Adrenal gland (tissue), 12 donors: ENCODE results near the gene MAEA. TPM values are rescaled to one million over a fixed set of nuclear protein-coding genes. Genes with fewer than 3 reads are reported as not detected.

Source experiments
- DNase-seq, 7 donors: peaks; one replicate each; pipeline ENCODE4 v3.0.0-alpha.2; 2019 to 2020
- H3K27ac ChIP-seq, 5 donors: fragments of 200-600 bp; sonication (generic) in 4 of 5; 1 replicate in 3 of 5; 2 replicates in 2 of 5; pipeline versions ENCODE4 v1.5.1 to v1.8.0; 2016 to 2020; ENCODE audit warnings: mild to moderate bottlenecking in 1 of 5
- H3K27me3 ChIP-seq: fragments of 200-600 bp; 2 replicates; pipeline ENCODE4 v1.8.0; 2021
- H3K36me3 ChIP-seq, 2 donors: fragments of 200-600 bp; replicated peaks in 1 of 2; 1 replicate in 1 of 2; 2 replicates in 1 of 2; pipeline versions ENCODE4 v1.5.1 to v1.8.0; 2018 to 2022
- H3K4me1 ChIP-seq, 2 donors: fragments of 200-600 bp; replicated peaks in 1 of 2; 1 replicate in 1 of 2; 2 replicates in 1 of 2; pipeline versions ENCODE4 v1.5.1 to v1.8.0; 2018 to 2021
- H3K4me3 ChIP-seq, 4 donors: fragments of 200-600 bp; sonication (generic) in 3 of 4; one replicate each; pipeline ENCODE4 v1.5.1; 2016 to 2018
- H3K9me3 ChIP-seq, 3 donors: fragments of 200-600 bp; sonication (generic) in 1 of 3; replicated peaks in 1 of 3; 1 replicate in 2 of 3; 2 replicates in 1 of 3; pipeline versions ENCODE4 v1.5.1 to v1.8.0; 2016 to 2021
- POLR2A ChIP-seq, 2 donors: fragments of 450-650 bp; IDR thresholded peaks; one replicate each; pipeline ENCODE4 v1.6.1; 2017; ENCODE audit warnings: antibody characterized with exemption in 2 of 2, mild to moderate bottlenecking in 2 of 2, moderate library complexity in 1 of 2
- WGBS, 4 donors: extraction: QIAGEN DNeasy Blood & Tissue Kit in 2 of 4; methylation state at CpG; one replicate each; pipeline versions ENCODE4 v1.1.5 to v1.1.7; 2013 to 2017; 5-methylcytosine and 5-hydroxymethylcytosine counted together
- intact Hi-C, 2 donors: fragments of 100-400 bp; cut with DNase I; formaldehyde crosslinking; loops; one replicate each; pipeline versions ENCODE4 v1.14.1 to v1.15.0; 2022 to 2023
- polyA plus RNA-seq, 3 donors: library from polyadenylated mRNA; stranded (reverse); fragments of 200-250 nt in 2 of 3; fragments of 350-450 nt in 1 of 3; fragmentation: Illumina TruSeq in 1 of 3; extraction: RNeasy Lipid Tissue Mini Kit (QIAGEN cat#74804) in 1 of 3; gene quantifications; one replicate each; pipeline ENCODE4 v1.2.3, GENCODE V29; 2013 to 2014
- total RNA-seq, 9 donors: library from RNA; depleted of rRNA in 4 of 9; stranded (reverse); fragments of >200 nt in 4 of 9; fragments of 120-200 nt in 1 of 9; fragmentation: NEBNext Ultra II Directional in 1 of 9; extraction: Animal tissue kit (Norgen Biotek cat#: 25700) in 1 of 9; gene quantifications; one replicate each; pipeline versions ENCODE4 v1.1.0 to v1.2.4, GENCODE V29; 2013 to 2023
- TF ChIP-seq, protein P1 (sequence below), 6 experiments: fragments of 450-650 bp in 4 of 6; fragments of 200-600 bp in 2 of 6; sonication (generic) in 1 of 6; IDR thresholded peaks; 1 replicate in 5 of 6; 2 replicates in 1 of 6; pipeline versions ENCODE4 v1.5.1 to v1.8.0; 2016 to 2021; ENCODE audit warnings: antibody characterized with exemption in 6 of 6, mild to moderate bottlenecking in 2 of 6, moderate library complexity in 1 of 6
- donor health status: healthy with polysubstance abuse.
- donor health status: Bipolar disorder and iron deficiency.
- donor health status: DM: yes; HTN: yes; CAD: no.
- donor health status: DM: no; HTN: no; CAD: no.
- donor health status: DM: no; HTN: no; CAD: no.
- donor health status: DM: yes; HTN: yes; CAD: no.

Gene MAEA
- total and polyA plus RNA-seq, 12 donors: 35.6 to 103 (median 75.1) TPM

DNA sequence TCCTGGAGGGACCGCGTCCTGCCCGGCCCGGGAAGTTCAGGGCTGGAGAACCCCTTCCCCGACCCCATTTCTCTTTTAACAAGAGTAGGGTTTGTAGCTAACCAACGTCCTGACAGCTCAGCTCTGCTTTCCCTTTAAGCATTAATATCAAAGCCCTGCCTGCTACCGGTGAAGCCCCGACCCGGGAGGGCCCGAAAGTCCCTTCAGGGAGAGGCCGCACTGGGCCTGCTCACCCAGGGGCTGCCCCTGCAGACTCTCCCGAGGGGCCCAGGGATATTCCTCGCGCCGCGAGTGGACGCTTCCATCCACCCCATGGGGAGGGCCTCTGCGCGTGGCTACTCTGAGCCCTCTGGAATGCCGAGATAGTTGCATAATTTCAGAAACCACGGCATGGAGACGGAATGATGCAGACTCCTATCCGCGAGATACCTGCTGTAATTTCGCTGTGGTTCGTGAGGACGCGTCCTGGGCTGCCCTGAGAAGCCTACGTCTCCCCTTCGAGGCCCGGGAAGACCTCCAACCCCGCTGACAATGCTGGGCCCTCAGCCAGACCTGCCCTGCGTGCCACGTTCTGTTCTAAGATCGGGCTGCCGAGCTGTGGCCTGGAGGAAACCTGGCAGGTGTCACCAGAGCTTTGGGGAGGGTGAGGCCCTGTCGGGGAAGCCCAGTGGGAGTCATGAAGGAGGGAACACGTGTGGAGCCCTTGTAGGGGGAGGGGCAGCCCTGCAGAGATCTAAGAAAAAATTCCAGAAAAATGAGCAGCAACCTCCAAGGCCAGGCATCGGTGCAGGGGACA is 39.8 kb upstream of the MAEA start:
- no peaks in the 10 kb centered on the region for H3K27me3 ChIP-seq
- intact Hi-C loops: loop anchor here in 1 of 2 donors (5.0 kb wide), 2 partner anchors 83 to 102 kb away; no protein-coding TSS in a partner anchor
- H3K4me3 ChIP-seq: peak overlapping the region; percentile 19 to 83 (median 59)
- WGBS, 4 donors: 22 to 63% (median 38%) methylated on average over 19 to 39 of the region's 39 CpGs
- no peaks in the 10 kb centered on the region for H3K36me3 ChIP-seq
- no peaks in the 10 kb centered on the region for H3K9me3 ChIP-seq
- peaks cover 26 to 33% of the 10 kb centered on the region in 2 donors for H3K4me1 ChIP-seq
- DNase-seq: peak; percentile 24 to 61 (median 49)
- peak overlapping the region; percentile 84 to 99 (median 94) for H3K27ac ChIP-seq
- TF ChIP-seq POLR2A (IDR thresholded peaks at IDR 0.05): peak in 1 of 2 donors; percentile 22
- TF ChIP-seq, protein P1, sequence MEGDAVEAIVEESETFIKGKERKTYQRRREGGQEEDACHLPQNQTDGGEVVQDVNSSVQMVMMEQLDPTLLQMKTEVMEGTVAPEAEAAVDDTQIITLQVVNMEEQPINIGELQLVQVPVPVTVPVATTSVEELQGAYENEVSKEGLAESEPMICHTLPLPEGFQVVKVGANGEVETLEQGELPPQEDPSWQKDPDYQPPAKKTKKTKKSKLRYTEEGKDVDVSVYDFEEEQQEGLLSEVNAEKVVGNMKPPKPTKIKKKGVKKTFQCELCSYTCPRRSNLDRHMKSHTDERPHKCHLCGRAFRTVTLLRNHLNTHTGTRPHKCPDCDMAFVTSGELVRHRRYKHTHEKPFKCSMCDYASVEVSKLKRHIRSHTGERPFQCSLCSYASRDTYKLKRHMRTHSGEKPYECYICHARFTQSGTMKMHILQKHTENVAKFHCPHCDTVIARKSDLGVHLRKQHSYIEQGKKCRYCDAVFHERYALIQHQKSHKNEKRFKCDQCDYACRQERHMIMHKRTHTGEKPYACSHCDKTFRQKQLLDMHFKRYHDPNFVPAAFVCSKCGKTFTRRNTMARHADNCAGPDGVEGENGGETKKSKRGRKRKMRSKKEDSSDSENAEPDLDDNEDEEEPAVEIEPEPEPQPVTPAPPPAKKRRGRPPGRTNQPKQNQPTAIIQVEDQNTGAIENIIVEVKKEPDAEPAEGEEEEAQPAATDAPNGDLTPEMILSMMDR (IDR thresholded peaks at IDR 0.05): no peak

GRCh38 chr4:1250527-1250812 is 39.2 kb upstream of the MAEA start:
- TF ChIP-seq, protein P1 (IDR thresholded peaks at IDR 0.05): no peak
- no peak for TF ChIP-seq POLR2A (IDR thresholded peaks at IDR 0.05)
- DNase-seq: peak in 1 of 7 donors; percentile 21
- WGBS, 4 donors: 89 to 94% (median 89%) methylated on average over 7 of the region's 7 CpGs
- Histone ChIP-seq H3K9me3 (no peaks in the 10 kb centered on the region), H3K36me3 (no peaks in the 10 kb centered on the region), H3K27me3 (no peaks in the 10 kb centered on the region), H3K27ac (peak overlapping the region in 1 of 5 donors; percentile 99), H3K4me3 (no peak overlapping the region), H3K4me1 (peaks cover 26 to 29% of the 10 kb centered on the region in 2 donors)
- intact Hi-C loops: no loop called here

DNA sequence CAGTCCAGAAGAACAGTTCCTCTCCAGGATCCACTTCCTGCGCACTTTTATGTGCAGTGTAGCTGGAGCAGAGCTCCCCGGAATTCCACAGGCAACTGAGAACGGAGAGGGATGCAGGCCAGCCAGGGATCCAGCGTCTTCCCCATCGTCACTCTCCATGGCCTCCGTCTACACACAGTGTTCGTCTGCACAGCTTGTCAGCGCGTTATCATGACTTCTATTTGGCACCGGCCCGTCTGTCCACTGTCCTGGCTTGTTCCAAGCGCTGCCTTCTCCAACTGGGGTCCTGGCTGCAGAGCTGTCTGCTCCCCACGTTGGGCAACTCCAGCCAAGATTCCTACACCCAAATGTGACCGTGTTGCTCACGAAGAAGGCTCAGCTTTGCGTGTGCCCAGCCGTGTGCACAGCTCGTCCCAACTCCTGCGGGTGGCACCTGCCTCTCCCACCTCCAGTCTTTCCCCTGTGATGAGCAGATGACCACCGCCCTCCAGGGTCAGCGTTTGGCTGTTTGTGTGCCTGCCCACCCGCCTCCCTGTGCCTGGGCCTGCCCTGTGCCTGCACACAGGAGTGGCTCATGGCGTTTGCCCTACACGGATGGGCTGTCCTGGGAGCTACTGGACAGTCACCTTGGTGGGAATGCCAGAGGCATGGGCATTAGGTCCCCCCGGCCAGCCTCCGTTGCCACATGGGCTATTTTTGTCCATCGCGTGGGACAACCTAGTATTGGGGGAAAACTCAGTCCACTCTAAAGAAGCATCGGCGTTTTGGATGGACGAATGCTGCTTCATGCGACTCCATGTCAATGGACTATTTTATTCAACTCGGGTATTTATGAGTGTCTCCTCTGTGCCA is 38.5 kb upstream of the MAEA start:
- peak overlapping the region in 1 of 5 donors; percentile 99 for H3K27ac ChIP-seq
- WGBS, 4 donors: 97 to 98% (median 97%) methylated on average over 31 to 33 of the region's 33 CpGs
- intact Hi-C loops: no loop called here

DNA sequence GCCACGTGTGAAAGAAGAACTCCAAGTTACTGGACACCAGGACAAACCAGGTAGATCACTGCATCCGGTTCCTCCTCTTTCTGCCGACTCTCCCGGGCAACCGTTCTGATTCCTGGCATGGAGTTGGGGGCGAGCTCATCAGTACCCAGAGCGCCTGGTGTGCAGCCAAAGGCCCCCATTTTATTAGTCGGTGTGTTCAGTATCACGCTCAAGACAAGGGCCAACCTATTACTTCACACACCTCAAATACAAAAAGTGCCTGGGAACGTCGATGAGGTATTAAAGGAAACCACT is 38.0 kb upstream of the MAEA start:
- no peaks in the 10 kb centered on the region for H3K27me3 ChIP-seq
- no peaks in the 10 kb centered on the region for H3K36me3 ChIP-seq
- H3K4me1 ChIP-seq: peaks cover 15 to 17% of the 10 kb centered on the region in 2 donors
- TF ChIP-seq, protein P1 (IDR thresholded peaks at IDR 0.05): no peak
- no peak for TF ChIP-seq POLR2A (IDR thresholded peaks at IDR 0.05)
- no peaks in the 10 kb centered on the region for H3K9me3 ChIP-seq
- H3K27ac ChIP-seq: no peak overlapping the region
- no peak overlapping the region for H3K4me3 ChIP-seq
- 92 to 98% (median 97%) methylated on average over 11 of the region's 11 CpGs for WGBS, 4 donors
- DNase-seq: no peak
- intact Hi-C loops: no loop called here

More for the DNA sequence above, 38.5 kb upstream of the MAEA start:
- no peaks in the 10 kb centered on the region for H3K36me3 ChIP-seq
- DNase-seq: peak in 2 of 7 donors; percentile 13 to 51
- H3K27me3 ChIP-seq: no peaks in the 10 kb centered on the region
- H3K4me1 ChIP-seq: peaks cover 21 to 23% of the 10 kb centered on the region in 2 donors
- no peaks in the 10 kb centered on the region for H3K9me3 ChIP-seq
- TF ChIP-seq, protein P1 (IDR thresholded peaks at IDR 0.05): no peak
- TF ChIP-seq POLR2A (IDR thresholded peaks at IDR 0.05): no peak
- H3K4me3 ChIP-seq: no peak overlapping the region
